Mucosa of rectum (tissue), 2 donors: ENCODE results near the gene CD63.
A peak's percentile ranks its signal among the peaks of the same experiment; 100 is the strongest.

Experiments
- H3K27ac ChIP-seq, 2 donors: one replicate each; pipeline ENCODE4 v1.7.0; 2013; ENCODE audit warnings: inconsistent platforms in 2 of 2, low read depth in 2 of 2, low read length in 2 of 2
- H3K27me3 ChIP-seq, 2 donors: one replicate each; pipeline ENCODE4 v1.7.0; 2013; ENCODE audit warnings: low read length in 2 of 2; ENCODE audit not compliant: control insufficient read depth in 2 of 2, insufficient read depth in 2 of 2
- H3K36me3 ChIP-seq, 2 donors: one replicate each; pipeline ENCODE4 v1.7.0; 2013; ENCODE audit warnings: low read length in 2 of 2; ENCODE audit not compliant: control insufficient read depth in 2 of 2, insufficient read depth in 2 of 2
- H3K4me1 ChIP-seq, 2 donors: one replicate each; pipeline ENCODE4 v1.7.0; 2013; ENCODE audit warnings: low read length in 2 of 2, mild to moderate bottlenecking in 1 of 2; ENCODE audit not compliant: control insufficient read depth in 2 of 2, insufficient read depth in 2 of 2
- H3K4me3 ChIP-seq, 2 donors: one replicate each; pipeline ENCODE4 v1.7.0; 2013; ENCODE audit warnings: low read length in 2 of 2
- H3K9ac ChIP-seq, 2 donors: one replicate each; pipeline ENCODE4 v1.7.0; 2013; ENCODE audit warnings: low read length in 2 of 2, low read depth in 1 of 2, mild to moderate bottlenecking in 1 of 2
- H3K9me3 ChIP-seq, 2 donors: one replicate each; pipeline ENCODE4 v1.7.0; 2013; ENCODE audit warnings: low read length in 2 of 2; ENCODE audit not compliant: control insufficient read depth in 2 of 2
- donor health status: healthy.
- donor health status: Normal muscosa, but diverticular disease.

The CD63 gene

DNA sequence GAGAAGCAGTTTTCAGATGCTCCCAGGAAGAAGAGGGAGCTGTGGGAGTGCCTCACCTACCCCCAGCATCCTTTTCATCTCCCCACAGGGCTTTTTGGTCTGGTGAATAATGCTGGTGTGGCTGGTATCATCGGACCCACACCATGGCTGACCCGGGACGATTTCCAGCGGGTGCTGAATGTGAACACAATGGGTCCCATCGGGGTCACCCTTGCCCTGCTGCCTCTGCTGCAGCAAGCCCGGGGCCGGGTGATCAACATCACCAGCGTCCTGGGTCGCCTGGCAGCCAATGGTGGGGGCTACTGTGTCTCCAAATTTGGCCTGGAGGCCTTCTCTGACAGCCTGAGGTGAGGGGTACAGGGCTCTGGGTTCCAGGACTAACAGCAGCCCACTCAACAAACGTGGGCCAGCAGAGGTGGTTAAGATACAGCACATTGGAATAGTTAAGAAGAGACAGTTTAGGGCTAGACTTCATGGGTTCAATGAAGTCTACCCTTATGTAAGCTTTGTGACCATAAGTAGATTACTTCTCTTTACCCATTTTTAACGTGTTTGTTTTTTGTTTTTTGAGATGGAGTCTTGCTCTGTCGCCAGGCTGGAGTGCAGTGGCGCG is 7.1 kb downstream of the CD63 start:
- H3K4me1 ChIP-seq, result peaks cover 65 to 77% of the 10 kb centered on the region in 2 donors
- H3K27ac ChIP-seq, result peak overlapping the region; percentile 85 to 93
- H3K4me3 ChIP-seq, result peak overlapping the region in 1 of 2 donors; percentile 49
- no peaks in the 10 kb centered on the region for H3K9me3 ChIP-seq
- H3K27me3 ChIP-seq, result no peaks in the 10 kb centered on the region
- H3K9ac ChIP-seq, result peak overlapping the region; percentile 28 to 51
- H3K36me3 ChIP-seq, result peaks cover 27 to 36% of the 10 kb centered on the region in 2 donors

DNA sequence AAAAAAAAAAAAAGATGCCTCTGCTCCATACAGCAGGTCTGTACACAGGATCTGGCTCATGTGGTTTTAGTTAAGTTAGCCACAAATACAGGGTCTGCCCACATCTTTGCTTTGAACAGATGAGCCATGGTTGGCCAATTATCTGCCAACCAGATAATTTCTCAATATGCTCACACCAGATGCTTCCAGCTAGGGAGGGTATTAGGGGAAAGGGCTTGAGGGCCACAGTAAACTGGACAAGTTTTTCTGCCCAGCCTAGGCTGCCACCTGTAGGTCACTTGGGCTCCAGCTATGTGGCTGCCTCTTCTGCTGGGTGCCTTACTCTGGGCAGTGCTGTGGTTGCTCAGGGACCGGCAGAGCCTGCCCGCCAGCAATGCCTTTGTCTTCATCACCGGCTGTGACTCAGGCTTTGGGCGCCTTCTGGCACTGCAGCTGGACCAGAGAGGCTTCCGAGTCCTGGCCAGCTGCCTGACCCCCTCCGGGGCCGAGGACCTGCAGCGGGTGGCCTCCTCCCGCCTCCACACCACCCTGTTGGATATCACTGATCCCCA is 7.8 kb downstream of the CD63 start:
- Histone ChIP-seq H3K9me3 (no peaks in the 10 kb centered on the region), H3K36me3 (peaks cover 23 to 30% of the 10 kb centered on the region in 2 donors), H3K9ac (peak overlapping the region; percentile 51 to 79), H3K4me1 (peaks cover 65 to 77% of the 10 kb centered on the region in 2 donors), H3K4me3 (peak overlapping the region; percentile 54 to 76), H3K27ac (peak overlapping the region; percentile 85 to 93), H3K27me3 (no peaks in the 10 kb centered on the region)

DNA sequence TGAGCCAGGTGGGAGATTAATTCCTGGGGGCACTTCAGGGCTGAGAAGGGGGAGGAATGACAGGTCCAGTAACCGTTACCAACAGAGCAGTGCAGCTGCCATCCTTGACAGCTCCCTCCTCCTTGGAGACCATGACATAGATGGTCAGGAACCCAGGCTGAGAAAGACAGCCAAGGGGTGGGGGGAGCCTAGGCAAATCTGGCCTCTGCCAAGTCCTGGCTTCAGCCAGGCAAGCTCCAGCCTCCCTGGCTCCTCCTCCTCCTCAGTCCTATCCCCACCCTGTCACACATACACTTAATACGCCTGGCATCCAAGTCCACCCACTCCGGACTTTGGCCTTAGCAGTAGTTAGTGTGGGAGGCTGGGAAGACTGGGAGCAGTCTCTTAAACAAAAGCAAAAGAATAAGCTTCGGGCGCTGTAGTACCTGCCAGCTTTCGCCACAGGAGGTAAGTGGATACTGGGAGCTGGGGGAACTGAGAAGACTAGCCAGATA is 8.7 kb downstream of the CD63 start, which contains the start of gene RDH5:
Gene RDH5, plus strand, starts transcription at position 323 of the 494 bp plus-strand sequence. CDS start 792 bp downstream, outside the sequence.
- peaks cover 71 to 82% of the 10 kb centered on the region in 2 donors for H3K4me1 ChIP-seq

GRCh38 chr12:55719371-55719770 is 9.4 kb downstream of the CD63 start:
- Histone ChIP-seq H3K4me1 (peaks cover 64 to 76% of the 10 kb centered on the region in 2 donors), H3K4me3 (no peak overlapping the region), H3K27me3 (no peaks in the 10 kb centered on the region), H3K9me3 (no peaks in the 10 kb centered on the region), H3K36me3 (peaks cover 8 to 15% of the 10 kb centered on the region in 2 donors), H3K9ac (peak overlapping the region; percentile 14 to 52), H3K27ac (peak overlapping the region; percentile 85 to 93)

More for the DNA sequence above, 8.7 kb downstream of the CD63 start, which contains the start of gene RDH5:
- H3K9me3 ChIP-seq, result no peaks in the 10 kb centered on the region
- no peaks in the 10 kb centered on the region for H3K27me3 ChIP-seq
- H3K36me3 ChIP-seq, result peaks cover 16 to 22% of the 10 kb centered on the region in 2 donors
- peak within 1 kb of the TSS; percentile 51 to 79 for H3K9ac ChIP-seq
- H3K4me3 ChIP-seq, result peak within 1 kb of the TSS; percentile 54 to 76
- peak within 1 kb of the TSS; percentile 85 to 93 for H3K27ac ChIP-seq

DNA sequence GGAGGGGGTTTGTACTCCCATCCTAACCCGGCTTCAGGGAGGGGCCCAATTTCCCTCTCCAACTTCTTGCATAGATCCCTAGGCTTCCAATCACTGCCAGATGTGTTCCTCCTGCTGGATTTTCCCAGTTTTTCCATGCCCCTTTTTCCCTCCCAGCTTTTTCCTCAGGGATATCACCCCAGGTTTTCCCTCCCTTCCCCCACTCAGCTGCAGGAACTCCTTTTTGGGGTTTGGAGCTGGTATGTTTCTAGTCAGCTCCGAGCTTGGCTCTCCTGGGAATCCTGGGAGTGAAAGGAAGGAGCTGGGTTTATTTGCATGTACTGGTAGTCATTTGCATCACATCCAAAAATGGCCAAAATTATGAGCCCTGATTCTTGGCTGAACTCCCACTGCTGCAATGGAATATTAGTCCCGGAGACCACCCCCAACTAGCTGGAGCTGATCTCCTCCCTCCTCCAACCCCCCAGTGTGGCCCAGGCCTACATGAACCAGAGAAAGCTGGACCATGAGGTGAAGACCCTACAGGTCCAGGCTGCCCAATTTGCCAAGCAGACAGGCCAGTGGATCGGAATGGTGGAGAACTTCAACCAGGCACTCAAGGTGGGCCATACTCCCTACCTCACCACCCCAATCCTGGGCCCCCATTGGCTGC is 10.1 kb downstream of the CD63 start:
- Histone ChIP-seq H3K9ac (peak overlapping the region in 1 of 2 donors; percentile 19), H3K36me3 (peaks cover 4 to 9% of the 10 kb centered on the region in 2 donors), H3K9me3 (no peaks in the 10 kb centered on the region), H3K27me3 (no peaks in the 10 kb centered on the region), H3K4me1 (peaks cover 58 to 70% of the 10 kb centered on the region in 2 donors), H3K4me3 (no peak overlapping the region), H3K27ac (peak overlapping the region; percentile 26 to 95)

- no peaks in the 10 kb centered on the region for H3K27me3 ChIP-seq
- peak overlapping the region in 1 of 2 donors; percentile 85 for H3K4me3 ChIP-seq
- no peaks in the 10 kb centered on the region for H3K9me3 ChIP-seq
- H3K9ac ChIP-seq, result no peak overlapping the region
- H3K36me3 ChIP-seq, result peaks cover 0 to 4% of the 10 kb centered on the region in 2 donors
- peak overlapping the region; percentile 95 for H3K27ac ChIP-seq
- H3K4me1 ChIP-seq, result peaks cover 55 to 64% of the 10 kb centered on the region in 2 donors
These were observed 10.8 kb downstream of the CD63 start for GRCh38 chr12:55718015-55718414.

DNA sequence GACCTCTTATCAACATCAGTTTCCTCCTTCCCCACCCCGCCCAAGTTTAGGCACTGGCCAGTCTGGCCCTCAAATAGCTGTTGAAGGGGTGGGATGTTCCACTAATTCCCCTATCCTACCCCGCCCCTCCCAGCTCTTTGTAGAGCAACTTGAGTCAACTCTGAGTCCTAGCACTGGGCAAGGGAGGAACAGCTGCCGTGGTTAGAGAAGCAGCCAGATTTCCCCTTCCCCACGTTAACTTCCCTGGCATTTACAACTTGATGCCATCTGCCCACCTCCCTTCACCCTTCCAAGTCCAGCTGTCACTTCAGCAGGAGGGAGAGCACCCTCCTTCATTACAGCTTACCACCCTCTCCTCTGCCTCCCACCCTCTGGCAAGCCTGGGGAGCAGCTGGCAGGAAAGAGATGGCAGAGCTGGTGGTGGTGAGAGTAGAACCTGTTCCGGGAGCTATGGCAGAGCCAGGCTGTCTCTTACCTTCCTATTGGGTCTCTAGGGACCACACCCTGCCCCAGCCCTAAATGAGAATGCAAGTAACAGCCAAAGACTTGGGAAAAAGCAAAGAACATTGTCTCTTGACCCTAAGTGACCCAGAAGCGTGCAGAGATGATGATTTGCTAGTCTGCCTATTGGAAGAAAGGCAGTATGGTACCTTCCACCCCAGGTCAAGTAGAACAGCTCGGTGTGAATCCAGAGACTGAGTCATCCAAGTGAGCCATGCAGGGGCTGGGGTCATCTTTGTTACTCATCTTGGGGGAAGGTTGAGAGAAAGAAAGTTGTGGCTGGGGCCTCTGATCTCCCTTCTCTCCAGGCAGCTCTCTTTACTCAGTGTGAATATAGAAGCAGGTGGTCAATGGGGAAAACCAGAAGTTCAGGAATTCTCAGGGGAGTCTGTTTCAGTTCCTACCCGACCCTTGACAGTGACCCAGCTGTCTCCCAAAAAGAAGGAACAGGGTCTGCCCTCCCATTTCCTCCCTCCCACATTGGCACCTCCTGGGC is 11.5 kb downstream of the CD63 start:
- Histone ChIP-seq H3K4me3 (peak overlapping the region; percentile 85 to 93), H3K27me3 (no peaks in the 10 kb centered on the region), H3K4me1 (peaks cover 55 to 60% of the 10 kb centered on the region in 2 donors), H3K36me3 (peaks cover 0 to 4% of the 10 kb centered on the region in 2 donors), H3K9me3 (no peaks in the 10 kb centered on the region), H3K9ac (peak overlapping the region; percentile 82 to 94), H3K27ac (peak overlapping the region; percentile 95)

DNA sequence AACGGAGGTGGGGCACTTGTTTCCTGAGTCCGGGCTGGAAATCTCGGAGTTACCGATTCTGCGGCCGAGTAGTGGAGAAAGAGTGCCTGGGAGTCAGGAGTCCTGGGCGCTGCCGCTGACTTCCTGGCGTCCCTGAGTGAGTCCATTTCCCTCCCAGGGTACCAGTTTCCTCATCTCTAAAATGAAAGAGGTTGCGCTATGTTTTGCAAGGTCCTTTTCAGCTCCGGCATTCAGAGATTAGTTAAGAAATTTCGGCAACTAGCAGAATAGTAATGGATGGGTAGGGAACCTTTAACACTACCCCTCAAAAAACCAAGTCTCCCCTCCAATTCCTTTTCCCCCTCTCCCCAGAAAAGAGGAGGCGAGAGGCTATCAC is 12.2 kb downstream of the CD63 start:
- Histone ChIP-seq H3K4me1 (peaks cover 54 to 57% of the 10 kb centered on the region in 2 donors), H3K36me3 (peaks cover 0 to 4% of the 10 kb centered on the region in 2 donors), H3K9me3 (no peaks in the 10 kb centered on the region), H3K27me3 (no peaks in the 10 kb centered on the region), H3K27ac (peak overlapping the region; percentile 95), H3K9ac (peak overlapping the region; percentile 82 to 94), H3K4me3 (peak overlapping the region; percentile 85 to 93)

GRCh38 chr12:55715833-55716581 is 12.8 kb downstream of the CD63 start, which contains the start of gene BLOC1S1:
TSS of gene BLOC1S1 (plus strand) at chr12:55716046. CDS start at chr12:55716052, 6 bp downstream.
- no peaks in the 10 kb centered on the region for H3K9me3 ChIP-seq
- H3K4me3 ChIP-seq, result peak within 1 kb of the TSS; percentile 85 to 93
- peaks cover 0 to 4% of the 10 kb centered on the region in 2 donors for H3K36me3 ChIP-seq
- H3K4me1 ChIP-seq, result peaks cover 49 to 51% of the 10 kb centered on the region in 2 donors
- peak within 1 kb of the TSS; percentile 82 to 94 for H3K9ac ChIP-seq
- H3K27ac ChIP-seq, result peak within 1 kb of the TSS; percentile 95
- H3K27me3 ChIP-seq, result no peaks in the 10 kb centered on the region
